HCT116 (cell line): ENCODE results near the gene POFUT1. TPM values are rescaled to one million over a fixed set of nuclear protein-coding genes. Genes with fewer than 3 reads are reported as not detected.

Experiments
- ATAC-seq: fragments of 200-7000 bp; cut with Tn5 transposase; 2 replicates; pipeline ENCODE4 v1.9.1; 2020; ENCODE audit warnings: mild to moderate bottlenecking, moderate library complexity
- BruUV-seq: library from RNA; stranded (reverse); fragments of 400-500 nt; replicated peaks from 2 replicates; lab custom pipeline; 2021; lab: Mats Ljungman, UMichigan
- CTCF ChIA-PET: fragments of 300-600 bp; sonication (Branson Sonifier 250); formaldehyde crosslinking; loops from one replicate; lab custom pipeline; 2021; ENCODE audit warnings: antibody characterized with exemption; lab: Charles Lee
- POLR2A ChIA-PET: fragments of 300-600, 350-600 bp; sonication (Branson Sonifier 250); formaldehyde crosslinking; loops from one replicate; lab custom pipeline; 2021; ENCODE audit warnings: antibody characterized with exemption; lab: Charles Lee
- RAD21 ChIA-PET, 2 experiments: fragments of 300-600 bp; sonication (Branson Sonifier 250); formaldehyde crosslinking; loops; one replicate each; lab custom pipeline; 2023; ENCODE audit warnings: low total read pairs in 2 of 2; ENCODE audit not compliant: uncharacterized antibody in 2 of 2, unreplicated experiment in 2 of 2, low non-redundant PET in 1 of 2; lab: Charles Lee
- DNase-seq: peaks from one replicate; pipeline ENCODE4 v3.0.0-alpha.2; 2010; ENCODE audit warnings: low read depth, low spot score
- H2AFZ ChIP-seq: fragments of 200-600 bp; shearing (Covaris generic), sonication (generic); 2 replicates; pipeline ENCODE4 v1.6.1; 2017; ENCODE audit warnings: low read depth, mixed run types, mixed read lengths, antibody characterized with exemption, low read length; ENCODE audit not compliant: poor library complexity, severe bottlenecking
- H3K27ac ChIP-seq: 2 replicates; pipeline ENCODE4 v1.5.1; 2012; ENCODE audit warnings: low read depth, low read length
- H3K27me3 ChIP-seq: fragments of 200-600 bp; sonication (generic); 2 replicates; pipeline ENCODE4 v1.6.1; 2016; ENCODE audit warnings: mixed run types, low read length, mixed read lengths; ENCODE audit not compliant: insufficient read depth
- H3K36me3 ChIP-seq, 2 experiments: fragments of 200-500 bp in 1 of 2; fragments of 200-600 bp in 1 of 2; sonication (Bioruptor generic) in 1 of 2; sonication (generic) in 1 of 2; 2 replicates each; pipeline versions ENCODE4 v1.5.1 to v1.6.1; 2014 to 2016; ENCODE audit warnings: low read length in 2 of 2, inconsistent platforms in 1 of 2, mixed read lengths in 1 of 2, mixed run types in 1 of 2; ENCODE audit not compliant: insufficient read depth in 2 of 2, control insufficient read depth in 1 of 2
- H3K4me1 ChIP-seq, 2 experiments: fragments of 200-600 bp in 1 of 2; sonication (generic) in 1 of 2; 2 replicates each; pipeline versions ENCODE4 v1.5.1 to v1.6.1; 2012 to 2017; ENCODE audit warnings: low read length in 2 of 2, inconsistent platforms in 1 of 2, mild to moderate bottlenecking in 1 of 2, mixed read lengths in 1 of 2, mixed run types in 1 of 2, moderate library complexity in 1 of 2; ENCODE audit not compliant: insufficient read depth in 2 of 2, control insufficient read depth in 1 of 2
- H3K4me2 ChIP-seq: fragments of 200-600 bp; sonication (generic); 2 replicates; pipeline ENCODE4 v1.6.1; 2017; ENCODE audit warnings: mixed run types, low read length, mixed read lengths
- H3K4me3 ChIP-seq, 2 experiments: fragments of 200-600 bp in 1 of 2; sonication (generic) in 1 of 2; replicated peaks in 1 of 2; 2 replicates each; pipeline ENCODE4 v1.5.1; 2011 to 2016; ENCODE audit warnings: low read length in 2 of 2, control low read depth in 1 of 2, low read depth in 1 of 2, mild to moderate bottlenecking in 1 of 2, mixed read lengths in 1 of 2, mixed run types in 1 of 2
- H3K79me2 ChIP-seq: fragments of 200-600 bp; sonication (generic); 2 replicates; pipeline ENCODE4 v1.6.1; 2017; ENCODE audit warnings: mild to moderate bottlenecking, mixed run types, low read length, moderate library complexity, mixed read lengths; ENCODE audit not compliant: insufficient read depth
- H3K9ac ChIP-seq: fragments of 200-600 bp; sonication (generic); 2 replicates; pipeline ENCODE4 v1.6.1; 2016; ENCODE audit warnings: low read length, mixed read lengths
- H3K9me2 ChIP-seq: fragments of 200-600 bp; sonication (generic), shearing (Covaris generic); 2 replicates; pipeline ENCODE4 v1.6.1; 2017; ENCODE audit warnings: mixed run types, mild to moderate bottlenecking, moderate library complexity; ENCODE audit not compliant: insufficient read depth
- H3K9me3 ChIP-seq, 2 experiments: fragments of 200-500 bp in 1 of 2; fragments of 200-600 bp in 1 of 2; sonication (Bioruptor generic) in 1 of 2; sonication (generic) in 1 of 2; 2 replicates each; pipeline ENCODE4 v1.6.1; 2014 to 2017; ENCODE audit warnings: low read length in 2 of 2, mixed read lengths in 2 of 2, inconsistent platforms in 1 of 2, low read depth in 1 of 2, mild to moderate bottlenecking in 1 of 2, mixed run types in 1 of 2, moderate library complexity in 1 of 2; ENCODE audit not compliant: control insufficient read depth in 1 of 2, insufficient read depth in 1 of 2
- H4K20me1 ChIP-seq: fragments of 200-600 bp; sonication (generic), shearing (Covaris generic); 2 replicates; pipeline ENCODE4 v1.6.1; 2017; ENCODE audit warnings: mixed run types, mild to moderate bottlenecking, moderate library complexity; ENCODE audit not compliant: insufficient read depth
- ATF3 ChIP-seq: IDR thresholded peaks from 2 replicates; pipeline ENCODE4 v1.6.1; 2012
- CBX3 ChIP-seq: IDR thresholded peaks from 2 replicates; pipeline ENCODE4 v1.6.1; 2012; ENCODE audit warnings: low read depth
- CEBPB ChIP-seq: IDR thresholded peaks from 2 replicates; pipeline ENCODE4 v1.6.1; 2012; ENCODE audit warnings: low read depth
- CTCF ChIP-seq, 3 experiments: fragments of 200-600 bp in 1 of 3; sonication (generic) in 1 of 3; IDR thresholded peaks in 2 of 3; conservative IDR thresholded peaks in 1 of 3; 2 replicates each; pipeline ENCODE4 v1.5.1; 2012 to 2017; ENCODE audit warnings: low read depth in 2 of 3, low read length in 2 of 3, antibody characterized with exemption in 1 of 3, borderline replicate concordance in 1 of 3, control low read depth in 1 of 3, mild to moderate bottlenecking in 1 of 3, mixed read lengths in 1 of 3, mixed run types in 1 of 3, moderate library complexity in 1 of 3; ENCODE audit not compliant: insufficient read depth in 1 of 3
- EGR1 ChIP-seq: IDR thresholded peaks from 2 replicates; pipeline ENCODE4 v1.6.1; 2012; ENCODE audit warnings: low read depth
- ELF1 ChIP-seq: IDR thresholded peaks from 2 replicates; pipeline ENCODE4 v1.6.1; 2012; ENCODE audit warnings: low read depth, borderline replicate concordance
- EZH2 ChIP-seq: fragments of 200-600 bp; sonication (generic); IDR thresholded peaks from 2 replicates; pipeline ENCODE4 v1.6.1; 2017; ENCODE audit warnings: antibody characterized with exemption, mixed run types
- EZH2phosphoT487 ChIP-seq: fragments of 200-600 bp; IDR thresholded peaks from 2 replicates; pipeline ENCODE4 v1.6.1; 2018; ENCODE audit warnings: antibody characterized with exemption, borderline replicate concordance
- FOSL1 ChIP-seq: IDR thresholded peaks from 2 replicates; pipeline ENCODE4 v1.6.1; 2012; ENCODE audit warnings: low read depth
- JUND ChIP-seq: IDR thresholded peaks from 2 replicates; pipeline ENCODE4 v1.6.1; 2012
- POLR2A ChIP-seq: IDR thresholded peaks from 2 replicates; pipeline ENCODE4 v1.7.0; 2011; ENCODE audit warnings: borderline replicate concordance; ENCODE audit not compliant: insufficient read depth, insufficient read length; ENCODE audit errors: extremely low read depth
- RAD21 ChIP-seq: IDR thresholded peaks from 2 replicates; pipeline ENCODE4 v1.6.1; 2012; ENCODE audit warnings: low read depth, mild to moderate bottlenecking
- REST ChIP-seq: IDR thresholded peaks from 2 replicates; pipeline ENCODE4 v1.6.1; 2012; ENCODE audit warnings: low read depth
- SIN3A ChIP-seq: IDR thresholded peaks from 2 replicates; pipeline ENCODE4 v1.6.1; 2012; ENCODE audit warnings: low read depth
- SRF ChIP-seq: IDR thresholded peaks from 2 replicates; pipeline ENCODE4 v1.6.1; 2012; ENCODE audit warnings: low read depth
- TCF7L2 ChIP-seq: IDR thresholded peaks from 2 replicates; pipeline ENCODE4 v1.7.0; 2011; ENCODE audit warnings: borderline replicate concordance, inconsistent platforms; ENCODE audit not compliant: insufficient read depth, insufficient read length; ENCODE audit errors: extremely low read depth
- YY1 ChIP-seq: IDR thresholded peaks from 2 replicates; pipeline ENCODE4 v1.6.1; 2011; ENCODE audit warnings: low read length, low read depth, moderate library complexity, mild to moderate bottlenecking; ENCODE audit not compliant: insufficient replicate concordance; ENCODE audit errors: extremely low read depth
- ZBTB33 ChIP-seq: IDR thresholded peaks from 2 replicates; pipeline ENCODE4 v1.6.1; 2011; ENCODE audit warnings: mild to moderate bottlenecking, low read length, moderate library complexity; ENCODE audit not compliant: insufficient replicate concordance; ENCODE audit errors: extremely low read depth
- ZNF274 ChIP-seq: fragments of 200-500 bp; sonication (Bioruptor generic); IDR thresholded peaks from 2 replicates; pipeline ENCODE4 v1.6.1; 2014; ENCODE audit warnings: mild to moderate bottlenecking, low read depth, low read length, inconsistent platforms
- intact Hi-C: fragments of 100-400 bp; cut with micrococcal nuclease; formaldehyde crosslinking; loops from 2 replicates; pipeline ENCODE4 v1.10.0; 2022
- total RNA-seq: library from RNA; stranded (reverse); gene quantifications from one replicate; pipeline ENCODE4 v1.2.1, GENCODE V29; 2021; ENCODE audit not compliant: unreplicated experiment

The POFUT1 gene
- total RNA-seq, 1 experiment from 2014 or later: 34.5 TPM

- intact Hi-C loops: no loop called here
- RAD21 ChIA-PET: no interaction called here
- Histone ChIP-seq H3K27ac (no peak overlapping the region), H3K4me2 (no peak overlapping the region), H3K9me2 (no peaks in the 10 kb centered on the region), H3K9ac (no peak overlapping the region), H2AFZ (no peak overlapping the region), H3K9me3 (no peaks in the 10 kb centered on the region), H4K20me1 (no peaks in the 10 kb centered on the region), H3K36me3 (0 out of 4 replicates have a peak, but pooled peaks cover 0 to 9% of the 10 kb centered on the region in 2 experiments), H3K79me2 (no peaks in the 10 kb centered on the region; the same call in 1 of the 2 replicates), H3K4me1 (no peaks in the 10 kb centered on the region), H3K4me3 (no peak overlapping the region), H3K27me3 (no peaks in the 10 kb centered on the region)
- TF ChIP-seq FOSL1 (no peak), CTCF (IDR thresholded peaks at IDR 0.05 in 2 of 3, conservative IDR thresholded peaks at IDR 0.05 in 1 of 3; ENCODE audit: borderline replicate concordance in 1 of 3, insufficient read depth in 1 of 3, low read depth in 2 of 3, low read length in 2 of 3) (no peak), ZBTB33 (no peak), REST (no peak), RAD21 (no peak), SIN3A (no peak), CEBPB (no peak), CBX3 (no peak), JUND (no peak), EZH2 (no peak), YY1 (no peak), ZNF274 (no peak), SRF (no peak), EGR1 (no peak), EZH2phosphoT487 (no peak), TCF7L2 (no peak), ATF3 (no peak), ELF1 (no peak), POLR2A (no peak)
- CTCF ChIA-PET: no interaction called here
- POLR2A ChIA-PET: no interaction called here
- ATAC-seq (no peak), DNase-seq (no peak)
- BruUV-seq: no TSS peak
Observed at GRCh38 chr20:32189123-32189410, 18.6 kb upstream of the POFUT1 start.
